ENCODE data around the gene VTN. TPM values are rescaled to one million over a fixed set of nuclear protein-coding genes. Genes with fewer than 3 reads are reported as not detected.

The VTN gene
- total RNA-seq, 4 donors from 2014 or later = 0.33 to 0.39 TPM; not detected in 2

GRCh38 chr17:28404812-28405570 lies 34.9 kb upstream of the VTN start:
- Histone ChIP-seq H3K4me1 (peaks cover 10 to 15% of the 10 kb centered on the region in 2 donors), H3K9me3 (no peaks in the 10 kb centered on the region), H3K27ac (no peak overlapping the region), H3K4me3 (replicated peaks in 1 of 3) (peak overlapping the region in 1 of 3 donors; percentile 44), H3K36me3 (peaks cover 0 to 8% of the 10 kb centered on the region in 2 donors), H3K27me3 (no peaks in the 10 kb centered on the region)
- no peak for TF ChIP-seq POLR2A (IDR thresholded peaks at IDR 0.05)
- TF ChIP-seq, protein P1, sequence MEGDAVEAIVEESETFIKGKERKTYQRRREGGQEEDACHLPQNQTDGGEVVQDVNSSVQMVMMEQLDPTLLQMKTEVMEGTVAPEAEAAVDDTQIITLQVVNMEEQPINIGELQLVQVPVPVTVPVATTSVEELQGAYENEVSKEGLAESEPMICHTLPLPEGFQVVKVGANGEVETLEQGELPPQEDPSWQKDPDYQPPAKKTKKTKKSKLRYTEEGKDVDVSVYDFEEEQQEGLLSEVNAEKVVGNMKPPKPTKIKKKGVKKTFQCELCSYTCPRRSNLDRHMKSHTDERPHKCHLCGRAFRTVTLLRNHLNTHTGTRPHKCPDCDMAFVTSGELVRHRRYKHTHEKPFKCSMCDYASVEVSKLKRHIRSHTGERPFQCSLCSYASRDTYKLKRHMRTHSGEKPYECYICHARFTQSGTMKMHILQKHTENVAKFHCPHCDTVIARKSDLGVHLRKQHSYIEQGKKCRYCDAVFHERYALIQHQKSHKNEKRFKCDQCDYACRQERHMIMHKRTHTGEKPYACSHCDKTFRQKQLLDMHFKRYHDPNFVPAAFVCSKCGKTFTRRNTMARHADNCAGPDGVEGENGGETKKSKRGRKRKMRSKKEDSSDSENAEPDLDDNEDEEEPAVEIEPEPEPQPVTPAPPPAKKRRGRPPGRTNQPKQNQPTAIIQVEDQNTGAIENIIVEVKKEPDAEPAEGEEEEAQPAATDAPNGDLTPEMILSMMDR (IDR thresholded peaks at IDR 0.05) = no peak
- intact Hi-C loops (cut with DNase I) = no loop called here
- DNase-seq = no peak
- 59 to 61% methylated on average over 31 of the region's 33 CpGs for WGBS, 2 donors

DNA sequence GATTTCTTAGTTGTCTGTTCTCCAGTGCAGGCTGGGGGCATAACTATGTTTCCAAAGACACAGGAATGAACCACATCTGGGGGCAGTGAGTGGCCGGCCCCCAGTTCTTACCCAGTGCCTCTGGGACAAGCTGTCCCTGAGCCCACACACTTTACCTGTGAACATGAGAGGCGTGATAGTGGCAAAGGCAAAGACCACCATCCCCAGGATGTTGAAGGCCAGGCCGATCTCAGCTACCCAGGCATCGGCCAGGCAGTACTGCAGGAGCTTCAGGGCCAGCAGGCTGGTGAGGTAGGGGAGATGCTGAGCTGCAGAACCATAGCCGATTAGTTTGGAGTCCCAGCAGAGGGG lies 34.3 kb upstream of the VTN start:
- Histone ChIP-seq H3K27ac (no peak overlapping the region), H3K27me3 (no peaks in the 10 kb centered on the region), H3K4me3 (replicated peaks in 1 of 3) (no peak overlapping the region), H3K4me1 (peaks cover 10 to 15% of the 10 kb centered on the region in 2 donors), H3K36me3 (peaks cover 0 to 8% of the 10 kb centered on the region in 2 donors), H3K9me3 (no peaks in the 10 kb centered on the region)
- intact Hi-C loops (cut with DNase I) = no loop called here
- 97 to 98% methylated on average over 4 to 5 of the region's 5 CpGs for WGBS, 2 donors
- no peak for DNase-seq
- no peak for TF ChIP-seq POLR2A (IDR thresholded peaks at IDR 0.05)
- TF ChIP-seq, protein P1 (IDR thresholded peaks at IDR 0.05) = no peak

DNA sequence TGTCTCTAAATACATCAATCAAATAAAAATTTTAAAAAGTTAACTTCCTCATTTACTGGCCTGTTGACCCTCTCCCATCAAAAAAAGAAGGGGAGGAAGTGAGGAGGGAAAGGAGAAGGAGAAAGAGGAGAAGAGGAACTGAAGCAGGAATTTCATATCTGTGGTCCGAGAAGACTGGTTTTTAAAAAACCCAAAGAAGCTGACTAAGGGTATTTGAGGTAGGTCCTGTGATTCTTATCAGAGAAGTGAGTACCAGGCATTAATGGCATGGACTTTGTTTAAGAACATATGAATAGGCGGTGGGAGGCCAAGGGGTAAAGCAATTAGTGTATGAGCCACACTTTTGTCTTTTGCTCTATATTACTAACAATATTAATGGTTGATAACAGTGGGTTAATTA lies 33.9 kb upstream of the VTN start:
- Histone ChIP-seq H3K36me3 (peaks cover 0 to 8% of the 10 kb centered on the region in 2 donors), H3K27me3 (no peaks in the 10 kb centered on the region), H3K27ac (no peak overlapping the region), H3K4me1 (peaks cover 10 to 15% of the 10 kb centered on the region in 2 donors), H3K4me3 (replicated peaks in 1 of 3) (no peak overlapping the region), H3K9me3 (no peaks in the 10 kb centered on the region)
- TF ChIP-seq, protein P1 (IDR thresholded peaks at IDR 0.05) = no peak
- no peak for TF ChIP-seq POLR2A (IDR thresholded peaks at IDR 0.05)
- intact Hi-C loops (cut with DNase I) = no loop called here
- 87 to 88% methylated on average over 2 of the region's 2 CpGs for WGBS, 2 donors
- DNase-seq = no peak

- Histone ChIP-seq H3K27ac (no peak overlapping the region), H3K4me3 (replicated peaks in 1 of 3) (no peak overlapping the region), H3K9me3 (no peaks in the 10 kb centered on the region), H3K27me3 (no peaks in the 10 kb centered on the region), H3K4me1 (peaks cover 18 to 21% of the 10 kb centered on the region in 2 donors), H3K36me3 (peaks cover 0 to 8% of the 10 kb centered on the region in 2 donors)
- 91 to 95% methylated on average over 6 of the region's 6 CpGs for whole genome bisulfite sequencing, 2 donors
- TF ChIP-seq, protein P1 (IDR thresholded peaks at IDR 0.05) = no peak
- no peak for TF ChIP-seq POLR2A (IDR thresholded peaks at IDR 0.05)
- intact Hi-C loops (cut with DNase I) = no loop called here
- DNase-seq = no peak
Measured at GRCh38 chr17:28402844-28403243, 32.7 kb upstream of the VTN start.

DNA sequence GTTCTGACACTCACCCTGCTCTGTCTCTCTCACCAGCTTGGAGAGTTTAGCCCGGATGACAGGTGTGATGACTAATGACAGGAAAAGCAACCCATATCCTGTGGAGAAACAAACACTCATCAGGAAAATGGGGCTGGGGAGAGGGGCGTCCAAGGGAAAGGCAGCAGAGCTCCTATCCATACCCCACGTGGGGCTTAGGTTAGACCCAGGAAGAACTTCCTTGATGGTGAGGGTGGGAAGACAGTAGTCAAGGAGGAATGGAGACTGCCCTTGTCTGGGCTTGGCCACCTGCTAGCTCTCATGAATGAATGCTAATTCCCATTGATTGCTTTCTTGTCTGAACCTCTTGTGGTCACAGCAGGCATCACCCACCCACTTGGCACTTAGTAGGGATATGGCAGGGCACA lies 32.1 kb upstream of the VTN start:
- peaks cover 18 to 23% of the 10 kb centered on the region in 2 donors for H3K4me1 ChIP-seq
- TF ChIP-seq, protein P1 (IDR thresholded peaks at IDR 0.05) = no peak
- TF ChIP-seq POLR2A (IDR thresholded peaks at IDR 0.05) = no peak
- DNase-seq = no peak
- H3K9me3 ChIP-seq = no peaks in the 10 kb centered on the region
- no peak overlapping the region for H3K4me3 ChIP-seq (replicated peaks in 1 of 3)
- WGBS, 2 donors = 52 to 53% methylated on average over 3 of the region's 3 CpGs
- H3K27me3 ChIP-seq = no peaks in the 10 kb centered on the region
- peaks cover 0 to 8% of the 10 kb centered on the region in 2 donors for H3K36me3 ChIP-seq
- H3K27ac ChIP-seq = no peak overlapping the region
- intact Hi-C loops (cut with DNase I) = no loop called here

Data from thyroid gland (tissue), 4 donors.